Stomach (tissue), 9 donors: Measurements from ENCODE around the gene CLECL1. TPM values are rescaled to one million over a fixed set of nuclear protein-coding genes. Genes with fewer than 3 reads are reported as not detected.
"Not testable (repeated sequence)": the region's sequence is repeated elsewhere in the genome, so short reads cannot be mapped to it uniquely, and the experiment has no call there.

Experiments
- DNase-seq, 2 donors: peaks; one replicate each; pipeline versions ENCODE4 v3.0.0 to v3.0.0-alpha.2; 2013 to 2019
- H3K27ac ChIP-seq, 5 donors: fragments of 200-600 bp in 4 of 5; sonication (generic) in 4 of 5; one replicate each; pipeline ENCODE4 v1.5.1; 2013 to 2019; ENCODE audit warnings: mild to moderate bottlenecking in 1 of 5, moderate library complexity in 1 of 5
- H3K27me3 ChIP-seq, 3 donors: fragments of 200-600 bp; sonication (generic); one replicate each; pipeline ENCODE4 v1.5.1; 2017 to 2019; ENCODE audit warnings: mixed run types in 1 of 3
- H3K36me3 ChIP-seq, 4 donors: fragments of 200-600 bp; sonication (generic); 1 replicate in 3 of 4; 2 replicates in 1 of 4; pipeline ENCODE4 v1.5.1; 2016 to 2019
- H3K4me1 ChIP-seq, 4 donors: fragments of 200-600 bp; sonication (generic); one replicate each; pipeline ENCODE4 v1.5.1; 2016 to 2019
- H3K4me3 ChIP-seq, 4 donors: fragments of 200-600 bp; sonication (generic) in 3 of 4; one replicate each; pipeline ENCODE4 v1.5.1; 2016 to 2019; ENCODE audit warnings: mild to moderate bottlenecking in 1 of 4
- H3K9me3 ChIP-seq, 4 donors: fragments of 200-600 bp; sonication (generic); one replicate each; pipeline ENCODE4 v1.5.1; 2016 to 2019
- CTCF ChIP-seq, 7 experiments: fragments of 450-650 bp in 4 of 7; fragments of 200-600 bp in 3 of 7; sonication (generic) in 3 of 7; IDR thresholded peaks; one replicate each; pipeline ENCODE4 v1.5.1; 2016 to 2019; ENCODE audit warnings: antibody characterized with exemption in 7 of 7, control low read depth in 2 of 7, mild to moderate bottlenecking in 1 of 7
- EP300 ChIP-seq: sonication (generic); formaldehyde crosslinking; IDR thresholded peaks from one replicate; pipeline ENCODE4 v1.6.1; 2017; ENCODE audit warnings: antibody characterized with exemption
- POLR2A ChIP-seq, 4 donors: fragments of 450-650 bp; IDR thresholded peaks; one replicate each; pipeline ENCODE4 v1.6.1; 2016; ENCODE audit warnings: antibody characterized with exemption in 4 of 4, control low read depth in 2 of 4, mild to moderate bottlenecking in 1 of 4, moderate library complexity in 1 of 4
- POLR2AphosphoS5 ChIP-seq, 3 donors: sonication (generic); formaldehyde crosslinking; IDR thresholded peaks; one replicate each; pipeline ENCODE4 v1.6.1; 2016; ENCODE audit warnings: antibody characterized with exemption in 3 of 3
- WGBS, 5 donors: extraction: QIAGEN DNeasy Blood & Tissue Kit in 3 of 5; methylation state at CpG; one replicate each; pipeline versions ENCODE4 v1.1.5 to v1.1.7; 2013 to 2018; 5-methylcytosine and 5-hydroxymethylcytosine counted together
- intact Hi-C: fragments of 100-400 bp; cut with DNase I; formaldehyde crosslinking; loops from one replicate; pipeline ENCODE4 v1.15.1; 2023; ENCODE audit warnings: low total_unique reads
- polyA plus RNA-seq, 3 donors: library from polyadenylated mRNA; stranded (reverse); fragments of 200-250 nt; gene quantifications; one replicate each; pipeline ENCODE4 v1.2.3, GENCODE V29; 2013
- total RNA-seq, 5 donors: library from RNA; depleted of rRNA; stranded (reverse); fragments of >200 nt; gene quantifications; one replicate each; pipeline versions ENCODE4 v1.1.0 to v1.2.3, GENCODE V29; 2014 to 2016
- donor health status: healthy with polysubstance abuse.
- donor health status: Bipolar disorder and iron deficiency.
- donor health status: healthy.

CLECL1 gene
- total and polyA plus RNA-seq, 8 donors, result 1.0 to 3.5 (median 1.7) TPM; not detected in 5

- H3K4me1 ChIP-seq, result peaks cover 0 to 17% (median 13%) of the 10 kb centered on the region in 4 donors
- no peaks in the 10 kb centered on the region for H3K27me3 ChIP-seq
- H3K4me3 ChIP-seq, result no peak overlapping the region
- DNase-seq, result peak in 1 of 2 donors; percentile 30
- H3K36me3 ChIP-seq, result no peaks in the 10 kb centered on the region
- 27 to 44% (median 33%) methylated on average over 5 of the region's 5 CpGs for WGBS, 5 donors
- H3K27ac ChIP-seq, result peak overlapping the region in 3 of 5 donors; percentile 13 to 69 (median 26)
- intact Hi-C loops, result no loop called here
- TF ChIP-seq CTCF (IDR thresholded peaks at IDR 0.05), result no peak
- TF ChIP-seq POLR2A (IDR thresholded peaks at IDR 0.05), result no peak
- TF ChIP-seq POLR2AphosphoS5 (IDR thresholded peaks at IDR 0.05), result no peak
- H3K9me3 ChIP-seq, result no peaks in the 10 kb centered on the region
Observed at GRCh38 chr12:9721394-9722092, 11.4 kb downstream of the CLECL1 start.

GRCh38 chr12:9719790-9720189 is 13.1 kb downstream of the CLECL1 start:
- H3K27me3 ChIP-seq, result no peaks in the 10 kb centered on the region
- TF ChIP-seq POLR2A (IDR thresholded peaks at IDR 0.05) (no peak), POLR2AphosphoS5 (IDR thresholded peaks at IDR 0.05) (no peak), CTCF (IDR thresholded peaks at IDR 0.05) (no peak), EP300 (no peak)
- no peaks in the 10 kb centered on the region for H3K9me3 ChIP-seq
- no peak overlapping the region for H3K4me3 ChIP-seq
- no peak overlapping the region for H3K27ac ChIP-seq
- intact Hi-C loops, result no loop called here
- no peaks in the 10 kb centered on the region for H3K36me3 ChIP-seq
- DNase-seq, result no peak
- H3K4me1 ChIP-seq, result peaks cover 0 to 17% (median 13%) of the 10 kb centered on the region in 4 donors
- WGBS, 5 donors, result 50 to 90% (median 62%) methylated on average over 1 of the region's 1 CpG

- Histone ChIP-seq H3K4me3 (no peak overlapping the region), H3K27ac (no peak overlapping the region), H3K36me3 (no peaks in the 10 kb centered on the region), H3K4me1 (peaks cover 0 to 17% (median 13%) of the 10 kb centered on the region in 4 donors), H3K9me3 (no peaks in the 10 kb centered on the region), H3K27me3 (no peaks in the 10 kb centered on the region)
- intact Hi-C loops, result no loop called here
- no peak for TF ChIP-seq EP300
- no peak for TF ChIP-seq POLR2AphosphoS5 (IDR thresholded peaks at IDR 0.05)
- TF ChIP-seq POLR2A (IDR thresholded peaks at IDR 0.05), result no peak
- no peak for TF ChIP-seq CTCF (IDR thresholded peaks at IDR 0.05)
- WGBS, 5 donors, result 70 to 86% (median 75%) methylated on average over 7 of the region's 7 CpGs
- peak in 1 of 2 donors; percentile 35 for DNase-seq
Observed at GRCh38 chr12:9718968-9719367, 13.9 kb downstream of the CLECL1 start.

- Histone ChIP-seq H3K36me3 (no peaks in the 10 kb centered on the region), H3K4me1 (peaks cover 0 to 17% (median 13%) of the 10 kb centered on the region in 4 donors), H3K27me3 (no peaks in the 10 kb centered on the region), H3K4me3 (no peak overlapping the region), H3K27ac (no peak overlapping the region), H3K9me3 (no peaks in the 10 kb centered on the region)
- TF ChIP-seq EP300 (no peak), POLR2A (IDR thresholded peaks at IDR 0.05) (no peak), POLR2AphosphoS5 (IDR thresholded peaks at IDR 0.05) (no peak)
- intact Hi-C loops, result no loop called here
- WGBS, 5 donors, result 84 to 91% (median 87%) methylated on average over 15 of the region's 15 CpGs
- DNase-seq, result no peak
Observed at GRCh38 chr12:9717070-9717925, 15.6 kb downstream of the CLECL1 start.

GRCh38 chr12:9713032-9713558 is 19.8 kb downstream of the CLECL1 start:
- H3K27ac ChIP-seq, H3K4me1 ChIP-seq, H3K9me3 ChIP-seq, H3K36me3 ChIP-seq, intact Hi-C loops, H3K27me3 ChIP-seq, H3K4me3 ChIP-seq, DNase-seq: not testable (repeated sequence)
- WGBS, 5 donors, result 73 to 80% (median 79%) methylated on average over 6 of the region's 6 CpGs
